GM21529 (cell line): ENCODE measurements around the gene UNC119.
"Not testable (repeated sequence)": the region's sequence is repeated elsewhere in the genome, so short reads cannot be mapped to it uniquely, and the experiment has no call there.

Experiments used
- ATAC-seq: cut with Tn5 transposase; IDR thresholded peaks from one replicate; pipeline ENCODE4 v1.9.1; 2021; ENCODE audit not compliant: unreplicated experiment

The UNC119 gene

DNA sequence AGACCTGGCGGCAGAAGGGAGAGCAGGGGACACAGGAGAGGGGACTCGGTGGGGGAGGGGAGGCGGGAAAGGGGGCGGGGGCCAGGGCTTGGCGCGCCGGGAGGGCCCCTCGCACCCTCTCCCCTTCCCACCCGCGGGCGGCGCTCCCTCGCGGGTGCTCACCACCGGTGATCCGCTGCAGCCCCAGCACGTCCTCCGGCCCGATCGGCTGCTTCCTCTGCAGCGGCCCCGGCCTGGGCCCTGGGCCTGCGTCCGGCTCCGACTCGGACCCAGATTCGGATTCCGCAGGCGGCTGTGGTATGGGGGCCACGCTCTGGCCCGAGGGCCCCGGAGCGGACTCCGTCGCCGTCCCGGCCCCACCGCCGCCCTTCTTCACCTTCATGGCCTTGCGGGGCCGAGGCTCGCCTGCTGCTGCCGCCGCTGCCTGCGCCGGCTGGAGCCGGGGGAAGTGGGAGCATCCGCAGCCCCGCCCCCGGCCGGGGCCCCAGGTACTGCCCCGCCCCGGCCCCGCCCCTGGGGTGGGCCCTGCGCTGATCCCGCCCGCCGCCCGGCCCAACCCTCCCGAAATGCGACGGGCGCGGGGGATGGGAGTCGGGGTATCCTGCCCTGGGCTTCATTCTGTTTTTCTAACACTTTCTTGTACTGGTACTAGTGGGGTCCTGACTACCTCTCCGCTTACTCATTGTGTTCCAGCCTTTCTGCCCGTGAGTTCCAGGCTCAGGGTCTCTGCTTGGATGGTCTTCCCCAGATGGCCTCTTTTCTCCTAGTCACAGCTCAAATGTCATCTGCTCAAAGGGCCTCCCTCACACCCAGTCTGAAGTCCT lies at the start of gene UNC119:
Gene UNC119 (minus strand): TSS at position 449 of the 824 bp plus-strand sequence. CDS start 67 bp downstream, at position 382.
- peak; percentile 45 for ATAC-seq

DNA sequence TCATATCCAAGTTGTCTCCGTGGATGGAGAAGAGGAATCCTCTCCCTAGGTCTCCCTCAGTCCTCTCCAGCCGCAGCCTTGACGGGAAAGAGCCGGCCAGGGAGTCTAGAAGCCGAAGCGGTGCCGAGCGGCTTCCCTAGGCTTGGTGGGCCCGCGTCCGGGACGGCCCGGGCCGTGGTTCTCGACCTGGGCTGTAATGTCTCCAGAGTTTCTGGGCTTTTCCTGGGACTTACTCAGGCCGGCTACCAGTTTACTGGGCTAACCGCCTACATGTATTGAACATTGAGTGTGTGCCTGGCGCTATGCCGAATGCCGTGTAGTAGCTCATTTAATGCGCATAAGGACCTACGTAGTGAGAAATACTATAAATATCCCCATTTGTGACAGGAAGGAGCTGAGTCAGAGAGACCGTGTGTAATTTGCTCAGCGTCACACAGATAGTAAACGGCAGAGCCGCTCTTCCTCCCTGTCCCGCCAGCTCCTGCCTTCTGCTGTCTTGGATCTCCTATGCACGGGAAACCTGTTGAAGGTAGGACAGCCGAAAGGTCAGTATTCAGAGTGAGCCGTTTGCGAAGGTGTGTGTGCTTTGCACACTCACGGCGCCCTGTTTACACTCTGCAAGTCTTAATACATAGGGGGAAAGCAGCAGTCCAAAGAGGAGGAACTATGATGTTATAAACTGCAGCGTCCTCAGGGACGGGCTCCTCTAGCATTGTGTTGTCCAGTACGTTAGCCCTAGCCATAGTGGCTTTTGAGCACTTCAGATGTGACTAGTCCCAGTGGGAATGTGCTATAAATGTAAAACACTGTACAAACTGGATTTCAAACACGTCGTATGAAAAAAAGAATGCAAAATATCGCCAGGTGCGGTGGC lies 47.1 kb upstream of the UNC119 start:
- ATAC-seq = peak; percentile 52

DNA sequence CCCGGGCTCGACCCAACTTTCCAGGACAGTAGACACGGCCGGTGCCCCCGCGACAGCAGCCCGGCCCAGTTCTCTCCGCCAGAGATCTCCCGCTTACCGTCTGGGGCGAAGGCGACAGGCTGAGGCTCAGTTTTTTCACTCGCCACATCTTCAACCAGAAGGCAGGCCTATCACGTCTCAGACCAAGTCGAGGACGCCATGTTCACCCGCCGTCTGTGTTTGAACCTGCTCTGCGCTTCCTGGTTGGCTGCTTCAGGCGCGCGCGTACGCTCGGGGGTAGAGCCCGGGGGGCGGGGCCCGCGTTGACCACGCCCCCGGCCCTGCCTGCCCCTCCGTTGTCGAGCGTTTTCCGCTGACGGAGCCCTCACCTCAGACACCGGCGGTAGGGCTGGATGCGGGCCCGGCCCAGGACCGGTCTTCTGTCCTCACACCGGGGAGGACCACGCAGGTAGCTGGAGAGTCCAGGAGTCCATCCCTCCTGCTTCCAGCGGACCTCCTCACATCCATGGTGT lies 46.4 kb upstream of the UNC119 start, which contains the start of gene SPAG5:
Gene SPAG5 (minus strand): TSS at position 227 of the 512 bp plus-strand sequence. CDS start 79 bp downstream, at position 148.
- peak; percentile 76 for ATAC-seq

DNA sequence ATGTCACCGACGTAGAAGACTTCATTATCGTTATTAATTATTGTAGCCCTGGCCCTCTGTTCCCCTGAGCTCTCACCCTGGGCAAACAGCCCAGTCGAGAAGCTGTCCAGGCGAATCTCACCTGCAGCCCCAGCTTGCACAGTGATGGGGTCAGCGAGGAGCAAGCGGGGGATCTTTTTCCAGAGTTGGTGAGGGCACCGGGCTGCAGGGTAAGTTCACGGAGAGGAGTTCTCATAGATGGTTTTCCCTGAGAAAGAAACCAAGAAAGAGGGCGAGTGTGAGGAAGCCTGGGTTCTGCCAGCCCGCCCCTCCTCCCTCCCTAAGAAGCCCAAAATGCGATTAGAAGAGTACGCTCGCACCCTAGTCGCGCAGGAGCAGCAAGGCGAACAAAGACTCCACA lies 46.0 kb upstream of the UNC119 start:
- ATAC-seq = peak; percentile 6

DNA sequence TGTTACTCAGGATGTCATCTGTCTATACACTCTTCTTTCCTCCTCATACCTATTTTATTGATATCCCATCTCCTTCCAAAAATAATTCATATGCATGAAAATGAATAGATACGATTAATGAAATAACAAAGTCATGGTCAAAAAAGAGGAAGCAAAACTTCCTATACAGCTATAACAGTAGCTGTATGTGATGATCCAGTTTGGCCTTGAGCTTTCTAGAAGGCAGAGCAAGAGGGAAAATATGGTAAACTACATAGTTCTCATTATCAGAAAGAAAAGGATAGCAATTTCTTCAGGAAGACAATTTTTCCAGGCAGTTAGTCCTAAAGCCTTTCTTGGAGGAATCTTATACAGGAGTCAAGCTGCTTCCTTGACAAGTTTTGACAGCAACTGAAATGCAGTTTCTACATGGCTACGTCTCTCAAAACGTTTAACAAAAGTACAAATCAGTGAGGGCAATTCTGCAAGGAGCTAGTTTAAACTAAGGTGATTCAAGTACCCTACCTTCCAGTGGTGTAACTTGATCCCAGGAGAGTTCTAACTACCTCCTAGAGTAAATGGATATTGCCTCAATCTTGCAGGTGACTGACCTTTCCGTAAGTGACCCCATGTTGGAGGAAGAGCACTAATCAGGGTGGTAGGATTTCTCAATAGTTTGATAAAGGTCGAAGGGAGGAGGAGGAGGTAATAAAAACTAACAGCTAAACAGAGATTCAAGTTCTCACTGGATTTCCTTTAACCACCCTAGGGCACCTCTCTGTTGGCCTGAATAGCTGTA lies 45.4 kb upstream of the UNC119 start:
- no peak for ATAC-seq

DNA sequence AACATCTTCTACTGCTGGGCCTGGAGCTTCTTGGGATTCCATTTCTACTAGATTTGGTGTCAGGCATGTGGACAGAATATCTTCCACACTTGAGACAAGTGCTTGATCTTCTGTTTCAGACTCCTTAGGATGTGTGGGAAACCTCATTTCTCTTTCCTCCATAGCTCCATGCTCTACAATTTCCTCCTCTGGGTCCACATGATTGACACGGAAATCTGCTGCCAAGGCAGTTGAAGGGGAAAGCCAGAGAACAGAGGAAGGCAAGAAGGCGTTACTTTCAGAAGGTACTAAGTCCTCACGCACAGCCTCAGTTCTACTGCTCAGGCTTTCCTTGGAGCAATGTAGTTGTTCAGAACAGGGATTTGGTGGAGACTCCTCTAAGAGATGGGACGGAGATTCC lies 39.8 kb upstream of the UNC119 start:
- no peak for ATAC-seq

DNA sequence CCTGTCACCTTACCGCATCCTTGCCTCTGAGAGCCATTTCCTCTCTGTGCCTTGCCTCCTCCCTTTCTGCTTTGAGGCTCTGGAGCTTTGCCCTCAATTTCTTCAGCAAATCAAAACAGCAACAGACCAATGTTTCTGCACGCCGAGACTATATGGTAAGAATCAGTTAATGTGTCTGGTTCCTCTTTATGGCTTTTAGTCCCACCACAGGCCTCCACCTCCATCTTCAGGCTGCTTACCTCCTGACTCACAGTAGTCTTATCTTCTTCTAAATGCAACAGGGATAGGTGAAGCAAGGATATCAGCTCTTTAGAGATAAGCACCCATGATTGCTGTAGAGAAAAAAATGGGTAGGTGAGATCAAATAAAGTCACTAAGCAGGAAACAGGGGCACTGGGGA lies 33.4 kb upstream of the UNC119 start:
- ATAC-seq = no peak

DNA sequence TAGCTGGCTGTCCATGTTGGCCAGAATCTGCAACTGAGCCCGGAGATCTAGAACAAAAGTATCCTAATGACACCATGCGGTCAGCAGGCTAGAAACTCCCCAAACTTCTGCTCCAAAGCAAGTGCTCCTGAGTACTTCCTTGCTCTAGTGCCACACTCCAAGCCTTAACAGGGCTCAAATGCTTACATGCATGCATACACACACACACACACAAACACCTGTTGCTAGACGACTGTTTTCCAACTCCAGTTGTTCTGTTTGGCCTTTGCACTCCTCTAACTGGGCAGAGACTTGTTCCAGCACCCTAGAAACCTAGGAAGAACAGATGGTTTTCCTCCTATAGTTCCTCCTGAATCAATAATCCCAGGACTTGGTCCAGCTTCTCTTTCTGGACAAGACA lies 32.0 kb upstream of the UNC119 start:
- ATAC-seq = no peak

DNA sequence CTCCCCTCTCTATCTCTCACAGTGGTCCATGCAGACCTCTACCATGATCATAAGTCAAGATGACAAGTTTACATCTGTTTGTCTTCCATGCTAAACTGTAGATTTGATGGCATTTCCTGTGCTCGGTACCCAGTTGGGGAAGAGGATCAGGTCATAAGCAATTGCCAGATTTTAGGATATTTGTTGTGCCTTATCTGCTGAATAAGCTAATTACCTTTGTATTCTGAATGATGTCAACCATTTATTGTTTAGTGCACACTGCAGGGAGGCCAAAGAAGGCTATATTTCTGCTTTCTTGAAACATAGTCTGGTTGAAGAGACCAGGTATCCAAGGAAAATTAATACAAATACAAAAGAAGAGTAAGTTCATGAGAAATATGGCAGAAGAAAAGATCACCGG lies 30.1 kb upstream of the UNC119 start:
- no peak for ATAC-seq

DNA sequence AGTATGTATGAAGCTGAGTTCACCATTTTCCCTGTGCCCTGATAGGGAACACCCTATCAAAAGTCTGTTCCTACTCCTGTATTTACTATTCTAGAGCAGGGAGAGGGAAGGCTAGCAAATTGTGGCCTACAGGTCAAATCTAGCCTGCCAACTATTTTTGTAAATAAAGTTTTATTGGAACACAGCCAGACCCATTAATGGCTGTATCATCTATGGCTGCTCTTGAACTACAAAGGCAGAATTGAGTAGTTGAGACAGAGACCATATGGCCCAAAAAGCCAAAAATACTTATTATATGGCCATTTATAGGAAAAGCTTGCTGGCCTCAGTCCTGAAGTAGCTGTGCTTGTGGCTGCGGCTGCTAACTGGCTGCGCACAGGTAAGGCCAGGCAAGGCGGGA lies 28.5 kb upstream of the UNC119 start:
- ATAC-seq = no peak

DNA sequence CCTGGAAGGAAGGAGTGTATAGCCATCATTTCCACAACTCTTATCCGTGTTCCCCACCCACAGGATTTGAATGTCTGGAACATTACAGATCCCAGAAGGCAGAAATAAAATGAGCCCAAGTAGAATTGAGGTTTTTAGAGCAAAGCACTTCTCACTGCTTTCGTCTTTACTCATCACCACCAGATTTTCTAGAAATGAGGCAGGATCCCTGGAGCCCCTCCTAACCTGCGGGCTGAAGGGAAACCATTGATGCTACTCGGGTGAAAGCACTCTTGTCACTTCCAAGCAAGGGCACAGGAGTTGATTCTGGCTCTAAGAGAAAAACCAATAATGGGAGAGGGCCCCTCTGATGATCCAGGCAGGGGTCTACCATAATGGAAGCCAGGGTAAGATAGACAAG lies 27.1 kb upstream of the UNC119 start:
- ATAC-seq = no peak

DNA sequence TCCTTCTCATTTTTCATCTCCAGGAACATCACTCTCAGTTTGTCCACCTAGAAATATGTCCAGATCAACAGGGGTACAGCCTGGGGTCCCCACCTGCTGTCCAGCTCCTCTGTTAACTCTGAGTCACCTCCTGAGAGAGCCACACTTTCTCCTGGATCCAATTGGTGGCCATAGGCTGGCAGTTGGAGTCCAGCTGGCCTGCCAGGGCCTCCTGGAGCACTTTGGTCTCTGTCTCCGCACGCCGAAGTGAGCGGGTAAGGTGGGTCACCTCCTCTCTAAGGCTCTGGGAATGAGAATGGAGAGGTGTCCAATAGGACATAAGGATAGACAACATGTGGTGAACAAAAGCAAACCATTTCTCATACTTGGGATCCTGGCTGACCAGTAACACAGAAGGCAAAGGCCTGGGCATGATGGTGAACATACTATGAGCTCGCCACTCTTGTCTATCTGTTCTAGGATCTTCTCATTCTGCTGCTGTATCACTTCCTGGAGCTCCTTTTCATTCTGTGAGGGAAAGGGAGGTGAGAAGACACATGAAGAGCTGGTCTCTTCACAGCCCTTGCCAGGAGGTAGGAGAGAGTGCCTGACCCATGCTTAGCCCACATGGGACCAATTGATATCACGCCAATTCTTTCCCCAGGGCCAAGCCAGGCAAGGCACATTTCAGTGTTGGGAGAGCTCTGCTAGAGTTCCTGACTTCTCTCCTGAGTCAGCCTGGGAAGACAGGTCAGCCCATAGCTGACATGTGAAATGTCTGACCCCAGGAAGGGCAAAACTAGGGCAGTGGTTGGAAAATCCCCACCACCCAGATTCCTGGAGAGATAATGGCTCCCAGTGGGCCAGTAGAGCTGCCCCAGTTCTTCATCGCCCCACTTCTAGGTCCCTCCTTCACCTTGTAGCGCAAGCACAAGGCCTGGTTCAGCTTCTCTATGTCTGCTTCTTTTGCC lies 26.1 kb upstream of the UNC119 start:
- ATAC-seq = no peak

DNA sequence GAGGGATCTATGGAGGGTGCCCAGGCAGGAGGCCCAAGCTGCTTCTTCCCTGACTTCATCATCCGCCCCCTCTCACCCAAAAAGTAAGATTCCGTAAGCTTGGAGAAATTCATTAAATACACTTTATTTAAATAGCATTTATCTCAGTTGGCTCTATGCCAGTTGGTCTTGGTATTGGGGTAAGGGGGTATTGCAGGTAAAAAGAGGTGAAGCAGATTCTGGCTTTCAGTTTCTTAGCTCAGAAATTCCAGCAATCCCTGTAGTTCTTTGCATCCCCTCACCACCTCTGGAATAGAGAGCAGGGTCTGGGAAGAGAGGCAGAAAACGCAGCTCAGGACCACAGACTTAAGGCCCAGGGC lies 25.0 kb upstream of the UNC119 start:
- no peak for ATAC-seq

DNA sequence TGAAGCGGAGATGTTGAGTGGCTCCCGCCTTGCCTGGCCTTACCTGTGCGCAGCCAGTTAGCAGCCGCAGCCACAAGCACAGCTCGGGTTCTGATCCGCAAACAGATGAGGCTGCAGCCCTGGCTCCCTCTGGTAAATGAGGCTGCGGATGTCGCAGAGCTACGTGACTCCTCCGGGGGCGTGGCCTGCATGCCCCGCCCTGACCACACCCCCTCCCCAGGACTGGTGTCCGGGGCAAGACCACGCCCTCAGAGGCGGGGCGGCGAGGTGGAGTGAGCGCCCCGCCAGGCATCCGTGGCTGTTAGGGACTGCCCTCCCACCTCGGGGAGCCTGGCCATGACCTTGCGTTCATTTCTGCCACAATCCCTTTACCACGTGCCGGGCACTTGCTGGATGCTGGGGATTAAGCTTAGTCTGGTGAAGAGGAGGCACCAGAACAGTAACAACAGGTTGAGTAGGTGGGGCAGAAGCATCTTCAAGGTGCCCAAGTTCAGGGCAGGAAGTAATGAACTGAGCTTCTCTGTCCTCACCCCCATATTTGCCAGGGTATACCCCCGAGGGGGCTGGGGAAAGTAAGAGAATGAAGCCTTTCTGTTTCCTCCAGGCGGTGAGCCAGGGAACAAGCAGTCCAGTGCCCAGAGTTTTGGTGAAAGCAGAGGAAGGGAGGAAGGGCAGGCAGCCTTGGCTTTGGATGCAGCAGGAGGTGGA lies 24.5 kb upstream of the UNC119 start, which contains the start of gene ALDOC:
Gene ALDOC (minus strand): TSS at position 138 of the 708 bp plus-strand sequence. CDS start 1,363 bp downstream, outside the sequence.
- peak; percentile 77 for ATAC-seq

DNA sequence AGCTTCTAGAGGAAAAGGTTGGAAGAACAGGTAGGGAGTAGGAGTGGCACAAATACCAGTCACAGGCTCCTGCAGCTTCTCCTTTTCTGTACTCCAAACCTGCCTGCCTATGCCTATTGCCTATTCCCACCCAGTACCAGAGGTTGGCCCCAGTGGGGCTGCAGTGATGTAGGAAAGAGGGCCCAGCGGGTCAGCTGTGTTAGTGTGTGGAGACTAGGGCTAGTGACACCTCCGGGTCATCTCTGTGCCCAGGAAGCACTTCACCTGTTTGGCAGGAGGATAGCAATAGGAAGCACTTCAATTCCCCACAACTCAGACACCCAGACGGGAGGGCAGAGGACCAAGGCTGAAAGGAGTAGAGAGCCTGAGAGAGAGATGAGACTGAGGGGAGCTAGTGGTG lies 23.6 kb upstream of the UNC119 start:
- ATAC-seq = not testable (repeated sequence)

DNA sequence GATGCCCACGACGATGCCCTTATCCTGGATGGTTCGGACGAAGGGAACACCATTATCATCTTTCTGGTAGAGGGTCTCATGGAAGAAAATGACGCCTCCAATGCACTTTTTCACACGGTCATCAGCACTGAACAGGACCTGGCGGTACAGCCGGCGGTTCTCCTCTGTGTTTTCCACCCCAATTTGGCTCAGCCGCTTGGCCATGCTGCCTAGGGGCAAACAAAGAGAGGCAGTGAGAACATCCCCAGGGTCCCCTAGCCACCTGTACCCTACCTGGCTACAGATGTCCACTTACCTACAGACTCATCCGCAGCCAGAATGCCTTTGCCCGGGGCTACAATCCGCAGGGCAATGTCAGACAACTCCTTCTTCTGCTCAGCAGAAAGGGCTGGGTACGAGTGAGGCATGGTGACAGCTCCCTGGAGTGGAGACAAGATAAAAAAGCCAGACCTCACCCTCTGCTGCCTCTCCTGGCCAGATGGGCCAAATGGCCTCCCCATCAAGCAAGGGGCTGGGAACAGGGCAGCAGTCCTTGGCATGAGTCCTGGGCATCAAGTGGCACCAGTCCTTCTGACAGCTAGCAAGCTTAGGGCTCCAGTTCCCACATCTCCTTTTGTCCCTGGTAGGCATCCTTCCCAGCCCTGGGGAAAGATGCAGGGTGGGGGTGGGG lies 22.8 kb upstream of the UNC119 start:
- ATAC-seq = no peak

DNA sequence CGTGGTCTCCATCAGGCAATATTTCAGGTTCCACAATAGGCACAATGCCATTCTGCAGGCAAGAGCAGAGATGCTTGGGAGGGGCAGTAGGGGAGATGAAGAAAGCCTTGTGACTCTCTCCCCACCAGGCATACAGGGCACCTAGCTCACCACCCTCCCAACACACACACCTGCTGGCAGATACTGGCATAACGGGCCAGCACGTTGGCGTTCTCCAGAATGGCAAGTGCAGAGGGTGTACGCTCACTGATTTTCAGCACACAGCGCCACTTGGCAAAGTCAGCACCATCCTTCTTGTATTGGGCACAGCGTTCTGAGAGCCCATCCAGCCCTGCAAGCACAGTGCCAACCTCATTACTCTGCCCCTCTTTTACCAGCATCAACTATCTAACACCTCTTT lies 22.1 kb upstream of the UNC119 start:
- no peak for ATAC-seq

DNA sequence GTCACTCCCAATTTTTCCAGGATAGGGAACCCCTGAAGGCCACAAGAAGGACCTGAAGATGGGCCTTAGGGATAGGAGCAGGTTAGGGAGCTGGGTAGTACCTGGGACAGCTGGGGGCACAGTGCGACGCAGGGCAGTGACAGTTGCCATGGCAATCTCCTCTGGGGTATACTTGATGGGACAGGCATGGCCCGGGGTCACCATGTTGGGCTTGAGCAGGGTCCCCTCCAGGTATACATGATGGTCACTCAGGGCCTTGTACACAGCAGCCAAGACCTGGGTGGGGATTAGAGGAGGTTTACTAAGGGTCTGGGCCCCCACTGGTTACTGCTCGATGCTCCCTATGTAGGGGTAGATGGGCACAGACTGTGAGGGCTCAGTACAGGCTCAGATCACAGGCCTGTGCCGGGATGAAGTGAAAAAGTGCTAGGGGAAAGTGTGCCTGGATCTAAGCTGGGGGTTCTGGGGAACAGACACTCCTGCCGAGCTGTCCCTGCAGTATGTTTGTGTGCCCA lies 21.6 kb upstream of the UNC119 start:
- ATAC-seq = no peak
